Neural progenitor cell (in vitro differentiated cells): ENCODE data around the gene UBB. TPM values are rescaled to one million over a fixed set of nuclear protein-coding genes. Genes with fewer than 3 reads are reported as not detected.

Source experiments
- DNase-seq: peaks from one replicate; pipeline ENCODE4 v3.0.0-alpha.2; 2016; ENCODE audit warnings: low spot score
- H2AFZ ChIP-seq: fragments of 200-600 bp; sonication (generic); replicated peaks from 2 replicates; pipeline ENCODE4 v1.6.1; 2016; ENCODE audit warnings: antibody characterized with exemption
- H3F3A ChIP-seq: fragments of 200-600 bp; sonication (generic); 2 replicates; pipeline ENCODE4 v1.6.1; 2016; ENCODE audit warnings: antibody characterized with exemption, low read depth
- H3K27ac ChIP-seq: fragments of 200-600 bp; sonication (generic); 2 replicates; pipeline ENCODE4 v1.5.1; 2016; ENCODE audit warnings: mild to moderate bottlenecking
- H3K27me3 ChIP-seq: fragments of 200-600 bp; sonication (generic); 2 replicates; pipeline ENCODE4 v1.6.1; 2016; ENCODE audit warnings: mild to moderate bottlenecking, moderate library complexity
- H3K36me3 ChIP-seq: fragments of 200-600 bp; sonication (generic); 2 replicates; pipeline ENCODE4 v1.5.1; 2016
- H3K4me1 ChIP-seq: fragments of 200-600 bp; sonication (generic); 2 replicates; pipeline ENCODE4 v1.6.1; 2016; ENCODE audit warnings: mixed run types
- H3K4me2 ChIP-seq: fragments of 200-600 bp; sonication (generic); 2 replicates; pipeline ENCODE4 v1.6.1; 2016
- H3K4me3 ChIP-seq: fragments of 200-600 bp; sonication (generic); 2 replicates; pipeline ENCODE4 v1.5.1; 2016
- H3K79me2 ChIP-seq: fragments of 200-600 bp; sonication (generic); 2 replicates; pipeline ENCODE4 v1.6.1; 2016; ENCODE audit warnings: low read depth
- H3K9ac ChIP-seq: fragments of 200-600 bp; sonication (generic); 2 replicates; pipeline ENCODE4 v1.6.1; 2016
- H3K9me3 ChIP-seq: fragments of 200-600 bp; sonication (generic); 2 replicates; pipeline ENCODE4 v1.5.1; 2016; ENCODE audit warnings: low read depth
- H4K20me1 ChIP-seq: fragments of 200-600 bp; sonication (generic); 2 replicates; pipeline ENCODE4 v1.6.1; 2016; ENCODE audit warnings: low read depth
- H3K27ac Mint-ChIP-seq: 3 replicates; pipeline ENCODE4 v1.8.0; 2021; ENCODE audit warnings: mixed read lengths
- H3K27me3 Mint-ChIP-seq: 2 replicates; pipeline ENCODE4 v1.8.0; 2022; ENCODE audit warnings: low read depth, mild to moderate bottlenecking, inconsistent platforms, moderate library complexity, mixed read lengths; ENCODE audit not compliant: insufficient read depth
- H3K36me3 Mint-ChIP-seq: 3 replicates; pipeline ENCODE4 v1.8.0; 2021; ENCODE audit warnings: mixed read lengths
- H3K4me1 Mint-ChIP-seq: 3 replicates; pipeline ENCODE4 v1.8.0; 2021; ENCODE audit warnings: mixed read lengths
- H3K4me3 Mint-ChIP-seq: 3 replicates; pipeline ENCODE4 v1.8.0; 2021; ENCODE audit warnings: mild to moderate bottlenecking, moderate library complexity, mixed read lengths
- H3K9me3 Mint-ChIP-seq: 3 replicates; pipeline ENCODE4 v1.8.0; 2020; ENCODE audit warnings: mixed read lengths
- CTCF ChIP-seq: fragments of 200-600 bp; sonication (generic); IDR thresholded peaks from 2 replicates; pipeline ENCODE4 v1.5.1; 2017; ENCODE audit warnings: antibody characterized with exemption, mild to moderate bottlenecking
- EZH2 ChIP-seq: fragments of 200-600 bp; sonication (generic); IDR thresholded peaks from 2 replicates; pipeline ENCODE4 v1.6.1; 2017; ENCODE audit warnings: antibody characterized with exemption, mild to moderate bottlenecking, moderate library complexity
- EZH2phosphoT487 ChIP-seq: fragments of 200-600 bp; sonication (generic); IDR thresholded peaks from 2 replicates; pipeline ENCODE4 v1.6.1; 2017; ENCODE audit warnings: antibody characterized with exemption
- total RNA-seq: library from RNA; depleted of rRNA; stranded (reverse); fragments of >200 nt; gene quantifications from 2 replicates; pipeline ENCODE4 v1.2.3, GENCODE V29; 2015; ENCODE audit warnings: low replicate concordance

The UBB gene
- total RNA-seq, 1 donor from 2014 or later, result 1,249 TPM

- peaks cover 7% of the 10 kb centered on the region for H3K36me3 ChIP-seq
- H2AFZ ChIP-seq, result no peak overlapping the region
- H3K27me3 ChIP-seq, result no peaks in the 10 kb centered on the region
- no peaks in the 10 kb centered on the region for H3K9me3 ChIP-seq
- peaks cover 2% of the 10 kb centered on the region for H3K27me3 Mint-ChIP-seq
- no peak overlapping the region for H3K27ac Mint-ChIP-seq
- no peak for DNase-seq
- no peaks in the 10 kb centered on the region for H4K20me1 ChIP-seq
- TF ChIP-seq CTCF, result no peak
- TF ChIP-seq EZH2, result no peak
- no peak overlapping the region for H3K27ac ChIP-seq
- no peak overlapping the region for H3K4me3 ChIP-seq
- H3K9ac ChIP-seq, result no peak overlapping the region
- H3F3A ChIP-seq, result peaks cover 19% of the 10 kb centered on the region
- no peaks in the 10 kb centered on the region for H3K4me1 Mint-ChIP-seq
- no peaks in the 10 kb centered on the region for H3K9me3 Mint-ChIP-seq
- no peaks in the 10 kb centered on the region for H3K4me1 ChIP-seq
- peaks cover 20% of the 10 kb centered on the region for H3K36me3 Mint-ChIP-seq
- H3K79me2 ChIP-seq, result no peaks in the 10 kb centered on the region
- no peak overlapping the region for H3K4me3 Mint-ChIP-seq
- H3K4me2 ChIP-seq, result no peak overlapping the region
Observed at GRCh38 chr17:16339959-16340358, 40.9 kb upstream of the UBB start.

GRCh38 chr17:16342979-16343378 lies 37.9 kb upstream of the UBB start:
- peaks cover 12% of the 10 kb centered on the region for H4K20me1 ChIP-seq
- DNase-seq, result no peak
- TF ChIP-seq EZH2phosphoT487, result no peak
- no peak for TF ChIP-seq EZH2
- no peak for TF ChIP-seq CTCF
- H3K4me1 Mint-ChIP-seq, result no peaks in the 10 kb centered on the region
- H3K4me3 ChIP-seq, result no peak overlapping the region
- H3K9me3 Mint-ChIP-seq, result no peaks in the 10 kb centered on the region
- peaks cover 32% of the 10 kb centered on the region for H3K36me3 Mint-ChIP-seq
- no peaks in the 10 kb centered on the region for H3K4me1 ChIP-seq
- H2AFZ ChIP-seq, result no peak overlapping the region
- H3K27me3 ChIP-seq, result no peaks in the 10 kb centered on the region
- H3K9me3 ChIP-seq, result no peaks in the 10 kb centered on the region
- no peak overlapping the region for H3K4me3 Mint-ChIP-seq
- no peak overlapping the region for H3K9ac ChIP-seq
- H3K27ac ChIP-seq, result no peak overlapping the region
- H3K27me3 Mint-ChIP-seq, result peaks cover 2% of the 10 kb centered on the region
- H3K36me3 ChIP-seq, result peaks cover 14% of the 10 kb centered on the region
- H3F3A ChIP-seq, result peaks cover 30% of the 10 kb centered on the region
- H3K27ac Mint-ChIP-seq, result no peak overlapping the region
- no peaks in the 10 kb centered on the region for H3K79me2 ChIP-seq
- H3K4me2 ChIP-seq, result no peak overlapping the region

- H3K27ac ChIP-seq, result no peak overlapping the region
- peaks cover 30% of the 10 kb centered on the region for H3F3A ChIP-seq
- no peaks in the 10 kb centered on the region for H3K4me1 ChIP-seq
- no peaks in the 10 kb centered on the region for H3K9me3 Mint-ChIP-seq
- DNase-seq, result no peak
- TF ChIP-seq EZH2 (no peak), CTCF (no peak), EZH2phosphoT487 (no peak)
- no peak overlapping the region for H3K4me3 ChIP-seq
- H3K4me3 Mint-ChIP-seq, result no peak overlapping the region
- H3K4me1 Mint-ChIP-seq, result no peaks in the 10 kb centered on the region
- peaks cover 4% of the 10 kb centered on the region for H3K79me2 ChIP-seq
- peaks cover 30% of the 10 kb centered on the region for H3K36me3 Mint-ChIP-seq
- H2AFZ ChIP-seq, result no peak overlapping the region
- peaks cover 15% of the 10 kb centered on the region for H3K36me3 ChIP-seq
- H3K9me3 ChIP-seq, result no peaks in the 10 kb centered on the region
- no peak overlapping the region for H3K27ac Mint-ChIP-seq
- H4K20me1 ChIP-seq, result peaks cover 13% of the 10 kb centered on the region
- peaks cover 2% of the 10 kb centered on the region for H3K27me3 Mint-ChIP-seq
- H3K27me3 ChIP-seq, result no peaks in the 10 kb centered on the region
- H3K4me2 ChIP-seq, result no peak overlapping the region
- H3K9ac ChIP-seq, result no peak overlapping the region
Observed at GRCh38 chr17:16343569-16343968, 37.3 kb upstream of the UBB start.
